Endometrial microvascular endothelial cells (primary cell): ENCODE results near the gene GRID1. TPM values are rescaled to one million over a fixed set of nuclear protein-coding genes. Genes with fewer than 3 reads are reported as not detected.
"Not testable (repeated sequence)": the region's sequence is repeated elsewhere in the genome, so short reads cannot be mapped to it uniquely, and the experiment has no call there.

Experiments
- in situ Hi-C: cut with HindIII; loops from 2 replicates; pipeline ENCODE4 v1.10.0; 2017; ENCODE audit warnings: low sequenced_read_pairs, low pct_unique_long_range_greater_than_20kb; ENCODE audit errors: inconsistent ontology term
- total RNA-seq: library from RNA; depleted of rRNA; stranded (reverse); fragments of >200 nt; gene quantifications from one replicate; pipeline ENCODE4 v1.2.3, GENCODE V29; 2015; ENCODE audit errors: inconsistent ontology term

GRID1 gene
- total RNA-seq, 1 donor from 2014 or later: not detected

GRCh38 chr10:85789125-85789524 is 577.5 kb downstream of the GRID1 start:
- in situ Hi-C loops: no loop called here

GRCh38 chr10:85788570-85788969 is 578.0 kb downstream of the GRID1 start:
- in situ Hi-C loops: no loop called here

GRCh38 chr10:85787881-85788280 is 578.7 kb downstream of the GRID1 start:
- in situ Hi-C loops: no loop called here

- in situ Hi-C loops: no loop called here
These were observed 579.2 kb downstream of the GRID1 start for GRCh38 chr10:85787393-85787792.

GRCh38 chr10:85786401-85786899 is 580.1 kb downstream of the GRID1 start:
- in situ Hi-C loops: no loop called here

GRCh38 chr10:85784792-85785191 is 581.8 kb downstream of the GRID1 start:
- in situ Hi-C loops: no loop called here

- in situ Hi-C loops: no loop called here
These were observed 585.2 kb downstream of the GRID1 start for GRCh38 chr10:85781404-85781803.

GRCh38 chr10:85778074-85778473 is 588.5 kb downstream of the GRID1 start:
- in situ Hi-C loops: no loop called here

GRCh38 chr10:85767891-85768290 is 598.7 kb downstream of the GRID1 start:
- in situ Hi-C loops: no loop called here

GRCh38 chr10:85764108-85764507 is 602.5 kb downstream of the GRID1 start:
- in situ Hi-C loops: no loop called here

- in situ Hi-C loops: no loop called here
These were observed 604.6 kb downstream of the GRID1 start for GRCh38 chr10:85761906-85762445.

GRCh38 chr10:85741626-85742300 is 624.8 kb downstream of the GRID1 start:
- in situ Hi-C loops: no loop called here

- in situ Hi-C loops: no loop called here
These were observed 630.6 kb downstream of the GRID1 start for GRCh38 chr10:85735997-85736396.

GRCh38 chr10:85734791-85735190 is 631.8 kb downstream of the GRID1 start:
- in situ Hi-C loops: no loop called here

GRCh38 chr10:85724215-85724614 is 642.4 kb downstream of the GRID1 start:
- in situ Hi-C loops: no loop called here

- in situ Hi-C loops: no loop called here
These were observed 645.5 kb downstream of the GRID1 start for GRCh38 chr10:85720931-85721590.

- in situ Hi-C loops: no loop called here
These were observed 647.2 kb downstream of the GRID1 start for GRCh38 chr10:85719408-85719807.

- in situ Hi-C loops: no loop called here
These were observed 652.7 kb downstream of the GRID1 start for GRCh38 chr10:85713885-85714284.

- in situ Hi-C loops: no loop called here
These were observed 663.8 kb downstream of the GRID1 start for GRCh38 chr10:85702768-85703167.

GRCh38 chr10:85699066-85699465 is 667.5 kb downstream of the GRID1 start:
- in situ Hi-C loops: not testable (repeated sequence)
